Right hindlimb (tissue), 1 donor: Measurements from ENCODE around the gene CCT3.
"Not testable (repeated sequence)": the region's sequence is repeated elsewhere in the genome, so short reads cannot be mapped to it uniquely, and the experiment has no call there.

Experiments
- DNase-seq: peaks from one replicate; pipeline ENCODE4 v3.0.0-alpha.2; 2018

CCT3 gene

GRCh38 chr1:156368157-156368658 lies 30.1 kb upstream of the CCT3 start:
- DNase-seq: no peak

GRCh38 chr1:156367383-156368156 lies 29.5 kb upstream of the CCT3 start:
- no peak for DNase-seq

GRCh38 chr1:156366378-156367166 lies 28.5 kb upstream of the CCT3 start:
- DNase-seq: no peak

GRCh38 chr1:156365754-156366153 lies 27.7 kb upstream of the CCT3 start:
- no peak for DNase-seq

GRCh38 chr1:156360534-156360933 lies 22.4 kb upstream of the CCT3 start:
- DNase-seq: no peak

- no peak for DNase-seq
Observed at GRCh38 chr1:156359973-156360372, 21.9 kb upstream of the CCT3 start.

DNA sequence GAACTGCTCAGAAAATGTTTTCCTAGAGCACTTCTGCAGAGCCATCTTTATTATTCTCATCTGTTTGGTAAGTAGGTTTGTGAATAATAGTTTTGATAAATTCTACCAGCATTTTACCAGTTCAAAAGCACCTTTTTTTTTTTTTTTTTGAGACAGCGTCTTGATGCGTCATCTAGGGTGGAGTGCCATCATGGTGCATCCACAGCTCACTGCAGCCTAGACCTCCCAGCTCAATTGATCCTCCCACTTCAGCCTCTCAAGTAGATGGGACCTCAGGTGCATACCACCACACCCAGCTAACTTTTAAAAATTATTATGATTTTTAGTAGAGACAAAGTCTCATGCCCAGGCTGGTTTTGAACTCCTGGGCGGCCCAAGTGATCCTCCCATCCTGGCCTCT lies 21.2 kb upstream of the CCT3 start:
- DNase-seq: no peak

- no peak for DNase-seq
Observed at GRCh38 chr1:156358641-156359040, 20.5 kb upstream of the CCT3 start.

GRCh38 chr1:156357977-156358376 lies 19.9 kb upstream of the CCT3 start:
- DNase-seq: no peak

DNA sequence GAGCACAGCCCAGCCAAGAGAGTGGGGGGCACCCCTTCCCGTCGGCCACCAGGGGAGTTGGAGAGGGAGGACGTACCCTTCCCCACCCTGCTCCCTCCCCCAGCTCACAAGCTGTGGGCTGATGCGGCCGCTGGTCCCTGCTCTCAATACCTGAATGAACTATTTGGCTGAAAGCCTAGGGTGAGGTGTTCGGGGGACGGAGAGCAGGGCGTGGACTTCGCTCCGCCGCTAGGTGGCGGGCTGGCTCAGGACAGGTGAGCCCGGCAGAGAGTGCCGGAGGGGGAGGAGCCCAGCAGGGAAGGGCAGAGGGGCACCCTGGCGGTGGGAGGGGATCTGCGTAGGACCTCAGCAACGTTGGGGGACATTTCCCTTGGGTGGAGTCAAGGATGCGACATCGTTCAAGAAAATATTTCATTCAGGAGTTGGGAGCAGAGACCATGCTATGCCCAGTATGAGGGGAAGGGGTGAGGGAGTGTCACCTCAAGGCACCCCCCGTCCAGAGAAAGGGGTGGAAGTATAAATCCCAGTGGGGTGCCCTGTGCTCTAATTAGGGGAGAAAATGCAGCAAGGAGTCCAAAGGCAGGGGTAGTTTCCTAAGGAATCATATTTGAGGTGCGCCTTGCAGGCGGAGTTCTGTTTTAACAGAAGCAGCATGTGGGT lies 18.9 kb upstream of the CCT3 start:
- DNase-seq: no peak

GRCh38 chr1:156356262-156356874 lies 18.3 kb upstream of the CCT3 start:
- no peak for DNase-seq

- not testable (repeated sequence) for DNase-seq
Observed at GRCh38 chr1:156352481-156352880, 14.4 kb upstream of the CCT3 start.

DNA sequence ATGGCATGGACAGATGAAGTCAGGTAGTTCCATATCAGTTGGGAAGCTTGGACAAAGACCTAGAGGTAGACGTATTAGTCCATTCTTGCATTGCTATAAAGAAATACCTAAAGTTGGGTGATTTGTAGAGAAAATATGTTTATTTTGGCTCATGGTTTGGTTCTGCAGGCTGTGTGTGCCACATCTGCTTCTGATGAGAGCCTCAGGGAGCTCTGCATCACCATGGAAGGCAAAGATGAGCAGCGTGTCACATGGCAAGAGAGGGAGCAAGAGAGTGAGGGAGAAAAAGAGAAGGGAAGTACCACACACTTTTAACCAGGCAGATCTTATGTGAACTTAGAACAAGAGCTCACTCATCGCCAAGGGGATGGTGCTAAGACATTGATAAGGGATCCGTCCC lies 9.2 kb upstream of the CCT3 start:
- no peak for DNase-seq

DNA sequence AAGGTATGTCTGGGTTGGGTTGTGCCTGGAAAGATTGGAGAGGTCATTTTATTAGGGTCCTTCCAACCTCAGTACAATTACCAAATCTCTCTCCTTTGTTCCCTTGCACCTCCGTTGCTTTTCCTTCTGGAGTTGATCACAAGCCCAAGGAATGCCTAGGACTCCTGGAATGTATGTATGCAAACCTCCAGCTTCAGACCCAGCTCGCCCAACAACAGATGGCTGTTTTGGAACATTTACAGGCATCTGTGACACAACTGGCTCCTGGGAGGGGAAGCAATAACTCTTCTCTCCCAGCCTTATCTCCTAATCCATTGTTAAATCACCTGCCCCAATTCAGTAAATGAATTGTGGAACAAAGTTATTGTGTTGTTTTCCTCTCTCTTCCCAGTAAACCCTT lies 8.5 kb upstream of the CCT3 start:
- DNase-seq: no peak

DNA sequence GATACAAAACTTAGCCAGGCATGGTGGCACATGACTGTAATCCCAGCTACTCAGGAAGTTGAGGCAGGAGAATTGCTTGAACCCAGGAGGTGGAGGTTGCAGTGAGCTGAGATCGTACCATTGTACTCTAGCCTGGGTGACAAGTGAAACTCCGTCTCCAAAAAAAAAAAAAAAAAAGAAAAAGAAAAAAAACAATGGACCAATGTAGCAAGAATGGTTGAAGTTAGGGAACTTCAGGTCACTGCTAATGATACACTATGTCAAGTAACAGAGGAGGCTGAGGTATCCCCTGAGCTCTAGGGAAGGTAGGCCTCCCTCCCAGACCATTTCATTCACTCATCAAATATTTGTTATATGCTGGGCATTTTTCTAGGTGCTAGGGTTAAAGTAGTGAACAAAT lies 7.9 kb upstream of the CCT3 start:
- DNase-seq: not testable (repeated sequence)

GRCh38 chr1:156344409-156344808 lies 6.3 kb upstream of the CCT3 start:
- no peak for DNase-seq

DNA sequence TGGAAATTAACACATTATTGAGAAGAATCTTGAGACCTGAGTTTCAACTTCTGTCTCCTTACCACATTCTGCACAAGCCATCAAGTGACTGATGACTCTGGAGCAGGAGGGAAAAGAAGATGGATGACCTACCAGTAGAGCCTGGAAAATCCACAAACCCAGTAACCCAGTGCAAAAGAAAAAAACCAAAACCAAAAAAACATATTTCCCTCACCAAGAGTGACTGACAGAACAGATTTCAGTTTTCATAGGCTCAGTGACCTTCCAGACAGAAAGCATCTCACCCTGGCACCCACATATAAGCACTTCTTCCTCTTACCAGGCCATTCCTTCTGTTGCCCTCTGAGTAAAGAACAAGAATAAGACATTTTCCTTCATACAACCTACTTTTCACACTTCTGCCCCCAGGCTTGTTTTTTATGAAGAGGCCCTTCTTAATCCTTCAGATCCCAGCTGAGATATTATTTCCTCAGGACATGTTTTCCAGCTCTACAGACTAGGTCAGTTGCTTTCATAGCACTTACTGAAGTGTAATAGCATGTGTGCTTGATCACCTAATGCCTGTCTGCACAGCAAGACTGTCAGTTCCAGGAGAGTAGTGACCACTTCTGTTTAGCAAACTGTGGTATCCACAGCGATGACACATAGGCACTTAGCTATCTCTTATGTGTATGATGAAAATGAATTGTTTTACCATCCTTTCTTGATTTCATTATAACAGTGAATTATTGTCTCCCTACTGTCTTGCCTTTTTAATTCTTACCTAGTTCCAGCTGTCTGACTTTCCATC lies 4.3 kb upstream of the CCT3 start:
- no peak for DNase-seq

GRCh38 chr1:156337888-156338179 lies 258 bp downstream of the CCT3 start:
- no peak for DNase-seq

GRCh38 chr1:156337052-156337887 lies 822 bp downstream of the CCT3 start:
- DNase-seq: no peak

- DNase-seq: no peak
Observed at GRCh38 chr1:156336242-156336641, 1.9 kb downstream of the CCT3 start.

GRCh38 chr1:156323179-156323578 lies 14.9 kb downstream of the CCT3 start:
- DNase-seq: not testable (repeated sequence)

- no peak for DNase-seq
Observed at GRCh38 chr1:156320560-156320959, 17.5 kb downstream of the CCT3 start.
